Activated CD4-positive, alpha-beta T cell treated with anti-CD3 and anti-CD28 coated beads, Interleukin-2, amount 50 U/mL, for 48 hours (primary cell): Measurements from ENCODE around the gene VPS4A.
A peak's percentile ranks its signal among the peaks of the same experiment; 100 is the strongest.

Experiments
- DNase-seq, 2 experiments: peaks; one replicate each; pipeline ENCODE4 v3.0.0-alpha.2; 2020

The VPS4A gene

GRCh38 chr16:69307856-69308255 is 3.3 kb upstream of the VPS4A start:
- no peak for DNase-seq

DNA sequence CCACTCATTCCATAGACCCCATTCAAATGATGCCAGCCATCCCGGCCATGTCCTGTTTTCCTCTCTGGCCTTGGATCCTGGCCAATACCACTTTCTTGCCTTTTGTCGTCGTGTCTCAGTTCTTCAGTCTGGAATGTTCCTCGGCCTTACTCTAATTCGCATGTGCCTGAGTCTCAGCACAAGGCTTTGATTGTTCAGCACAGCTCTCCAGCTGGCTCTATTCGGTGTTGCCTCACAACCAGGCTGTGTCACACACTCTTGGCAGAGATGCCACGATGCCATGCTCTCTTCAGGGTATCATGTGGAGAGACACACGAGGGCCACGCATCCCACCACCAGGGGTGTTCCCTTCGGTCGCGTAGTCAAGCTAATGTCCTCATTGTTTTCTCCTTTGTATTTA is 1.8 kb upstream of the VPS4A start:
- DNase-seq, result no peak

DNA sequence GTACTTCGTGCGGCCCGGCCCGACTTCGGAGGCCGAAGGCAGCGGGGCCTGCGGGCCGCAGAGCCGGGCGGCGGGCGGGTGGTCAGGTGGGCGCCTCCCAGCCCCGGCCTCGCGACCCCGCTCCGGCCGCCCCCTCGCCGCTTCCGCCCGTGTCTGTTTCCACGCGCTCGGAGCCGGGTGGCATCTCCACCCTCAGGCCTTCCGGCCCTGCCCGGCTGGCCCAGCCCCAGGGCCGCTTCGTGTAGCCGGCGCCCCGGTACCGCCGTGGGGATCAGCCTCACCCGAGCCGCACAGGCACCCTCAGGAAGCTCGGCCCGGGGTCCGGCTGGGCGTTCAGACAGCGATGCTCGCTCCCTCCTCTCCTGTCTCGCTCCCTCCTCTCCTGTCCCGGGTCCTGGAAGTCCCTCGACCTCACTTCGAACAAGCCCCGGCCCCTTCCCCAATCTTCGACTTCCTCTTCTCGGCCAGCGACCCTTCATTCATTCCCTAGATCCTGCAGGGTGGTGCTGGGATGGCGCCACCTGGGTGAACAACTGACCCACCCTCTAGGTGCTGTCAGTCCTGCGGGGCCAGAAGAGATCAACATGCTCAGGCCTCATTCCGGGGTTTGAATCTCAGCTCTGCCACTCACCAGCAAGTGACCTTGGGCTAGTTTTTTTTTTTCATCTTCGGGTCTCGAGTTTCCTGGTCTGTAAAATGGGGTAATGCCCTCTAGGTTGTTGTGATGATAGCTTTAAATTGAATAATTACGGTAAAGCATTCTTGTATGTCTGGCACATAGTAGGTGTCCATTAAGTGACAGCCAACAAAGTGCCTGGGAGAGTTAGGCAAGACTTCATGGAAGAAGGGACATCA is 610 bp downstream of the VPS4A start:
- DNase-seq, result peak; percentile 52 to 53

GRCh38 chr16:69313469-69313868 is 2.3 kb downstream of the VPS4A start:
- DNase-seq, result no peak

- DNase-seq, result no peak
Observed at GRCh38 chr16:69314534-69314933, 3.4 kb downstream of the VPS4A start.

DNA sequence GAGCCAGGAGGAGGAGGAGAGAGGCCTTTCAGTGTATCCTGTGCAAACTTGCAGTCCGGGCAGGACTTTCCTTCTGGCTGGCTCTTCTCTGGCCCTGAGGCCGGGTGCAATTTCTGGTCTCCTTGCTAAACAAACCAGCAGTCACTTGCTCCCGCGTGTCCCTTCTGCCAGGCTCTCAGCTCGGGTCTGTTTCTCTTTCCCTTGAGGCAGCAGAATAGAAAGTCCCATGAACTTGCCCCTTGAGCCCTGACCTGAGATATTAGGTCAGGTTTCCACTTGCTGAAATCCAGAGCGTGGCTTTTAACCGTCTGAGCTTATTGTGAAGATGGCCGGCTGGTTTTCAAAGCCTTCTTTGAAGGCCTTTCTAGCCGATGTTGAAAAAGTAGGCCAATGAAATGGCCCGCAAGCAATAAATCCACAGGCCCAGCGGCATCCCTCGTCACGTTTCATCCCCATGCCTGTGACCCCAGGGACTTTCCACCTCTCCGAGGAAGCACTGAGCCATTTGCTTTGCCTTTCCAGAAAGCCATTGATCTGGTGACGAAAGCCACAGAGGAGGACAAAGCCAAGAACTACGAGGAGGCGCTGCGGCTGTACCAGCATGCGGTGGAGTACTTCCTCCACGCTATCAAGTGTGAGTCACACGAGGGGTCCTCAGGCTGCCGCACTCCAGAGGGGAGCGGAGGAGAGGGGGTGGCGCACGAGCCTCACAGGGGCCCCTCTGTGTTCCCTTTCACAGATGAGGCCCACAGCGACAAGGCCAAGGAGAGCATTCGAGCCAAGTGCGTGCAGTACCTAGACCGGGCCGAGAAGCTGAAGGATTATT is 4.5 kb downstream of the VPS4A start:
- DNase-seq, result no peak

- no peak for DNase-seq
Observed at GRCh38 chr16:69316595-69317034, 5.5 kb downstream of the VPS4A start.

- no peak for DNase-seq
Observed at GRCh38 chr16:69318177-69318910, 7.2 kb downstream of the VPS4A start.

DNA sequence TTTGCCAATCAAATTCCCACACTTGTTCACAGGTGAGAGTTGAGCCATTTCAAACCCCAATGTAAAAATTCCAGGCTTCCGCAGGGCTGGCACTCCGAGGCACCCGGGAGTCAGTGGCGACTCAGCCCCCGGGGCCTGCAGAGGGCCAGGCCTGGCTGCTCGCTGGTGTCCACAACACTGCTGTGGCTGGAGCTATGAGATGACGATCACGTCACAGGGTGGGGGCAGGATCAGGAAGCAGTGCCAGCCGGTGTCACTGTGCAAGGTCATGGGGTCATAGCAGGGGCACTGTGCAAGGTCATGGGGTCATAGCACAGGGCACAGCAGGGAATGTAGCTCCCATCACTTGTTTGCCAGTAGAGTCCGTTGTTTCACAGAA is 7.8 kb downstream of the VPS4A start:
- no peak for DNase-seq

- DNase-seq, result no peak
Observed at GRCh38 chr16:69319381-69319780, 8.2 kb downstream of the VPS4A start.

- no peak for DNase-seq
Observed at GRCh38 chr16:69319826-69320739, 8.9 kb downstream of the VPS4A start.

DNA sequence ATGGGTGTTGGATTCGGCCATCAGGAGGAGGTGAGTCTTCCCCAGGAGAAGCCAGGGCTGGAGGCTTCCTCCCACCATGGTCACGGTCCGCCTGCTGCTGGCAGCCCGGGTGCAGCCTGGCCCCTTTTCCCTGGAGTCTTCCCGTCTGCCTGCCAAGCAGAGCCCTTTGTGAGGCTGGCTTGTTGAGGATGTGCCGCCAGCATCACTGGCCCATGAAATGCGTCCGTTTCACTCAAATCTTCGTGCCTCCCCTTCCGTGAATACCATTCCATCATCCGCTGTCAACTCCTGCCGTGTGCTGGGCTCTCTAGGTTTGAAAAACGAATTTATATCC is 9.6 kb downstream of the VPS4A start:
- no peak for DNase-seq

GRCh38 chr16:69321080-69321479 is 9.9 kb downstream of the VPS4A start:
- no peak for DNase-seq

GRCh38 chr16:69322343-69322742 is 11.2 kb downstream of the VPS4A start:
- peak in 1 of 2 experiments; percentile 1 for DNase-seq

DNA sequence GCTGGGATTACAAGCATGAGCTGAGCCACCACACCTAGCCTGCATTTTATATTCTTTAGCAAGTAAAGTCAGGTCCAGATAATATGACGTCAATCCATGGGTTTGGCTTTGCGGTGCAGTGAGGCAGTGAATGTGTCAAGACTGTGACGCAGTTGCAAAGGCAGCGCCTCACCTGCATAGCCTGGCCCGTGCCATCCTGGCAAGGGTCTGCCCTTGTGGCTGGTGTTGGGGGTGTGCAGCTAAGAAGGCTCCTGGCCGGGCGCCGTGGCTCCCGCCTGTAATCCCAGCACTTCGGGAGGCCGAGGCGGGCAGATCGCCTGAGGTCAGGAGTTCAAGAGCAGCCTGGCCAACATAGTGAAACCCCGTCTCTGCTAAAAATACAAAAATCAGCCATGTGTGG is 12.3 kb downstream of the VPS4A start:
- no peak for DNase-seq

- no peak for DNase-seq
Observed at GRCh38 chr16:69324013-69324531, 12.9 kb downstream of the VPS4A start.

GRCh38 chr16:69324585-69325253 is 13.6 kb downstream of the VPS4A start:
- DNase-seq, result peak in 1 of 2 experiments; percentile 2

DNA sequence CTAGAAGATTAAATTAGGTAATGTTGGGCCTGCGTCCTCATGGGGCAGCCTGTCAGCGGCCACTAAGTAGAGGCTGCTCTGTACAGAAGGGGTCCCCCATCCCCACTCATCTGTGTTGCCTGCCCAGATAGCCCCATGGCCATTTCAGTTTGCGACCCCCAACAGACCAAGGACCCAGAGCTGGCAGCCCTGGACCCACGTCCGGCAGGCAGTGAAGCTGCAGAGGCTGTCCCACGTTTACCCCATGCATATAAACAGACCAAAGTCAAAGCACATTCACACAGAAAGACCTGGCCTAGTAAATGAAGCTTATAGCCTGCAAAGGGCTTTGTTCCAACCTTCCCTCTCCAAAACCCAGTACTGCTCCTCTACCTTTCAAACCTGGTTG is 14.6 kb downstream of the VPS4A start:
- DNase-seq, result peak in 1 of 2 experiments; percentile 2

- peak in 1 of 2 experiments; percentile 3 for DNase-seq
Observed at GRCh38 chr16:69326172-69326873, 15.2 kb downstream of the VPS4A start.

GRCh38 chr16:69327585-69328310 is 16.6 kb downstream of the VPS4A start:
- peak in 1 of 2 experiments; percentile 4 for DNase-seq
